Measurements from ENCODE around the gene TIMP4.
A peak's percentile ranks its signal among the peaks of the same experiment; 100 is the strongest.

TIMP4 gene

DNA sequence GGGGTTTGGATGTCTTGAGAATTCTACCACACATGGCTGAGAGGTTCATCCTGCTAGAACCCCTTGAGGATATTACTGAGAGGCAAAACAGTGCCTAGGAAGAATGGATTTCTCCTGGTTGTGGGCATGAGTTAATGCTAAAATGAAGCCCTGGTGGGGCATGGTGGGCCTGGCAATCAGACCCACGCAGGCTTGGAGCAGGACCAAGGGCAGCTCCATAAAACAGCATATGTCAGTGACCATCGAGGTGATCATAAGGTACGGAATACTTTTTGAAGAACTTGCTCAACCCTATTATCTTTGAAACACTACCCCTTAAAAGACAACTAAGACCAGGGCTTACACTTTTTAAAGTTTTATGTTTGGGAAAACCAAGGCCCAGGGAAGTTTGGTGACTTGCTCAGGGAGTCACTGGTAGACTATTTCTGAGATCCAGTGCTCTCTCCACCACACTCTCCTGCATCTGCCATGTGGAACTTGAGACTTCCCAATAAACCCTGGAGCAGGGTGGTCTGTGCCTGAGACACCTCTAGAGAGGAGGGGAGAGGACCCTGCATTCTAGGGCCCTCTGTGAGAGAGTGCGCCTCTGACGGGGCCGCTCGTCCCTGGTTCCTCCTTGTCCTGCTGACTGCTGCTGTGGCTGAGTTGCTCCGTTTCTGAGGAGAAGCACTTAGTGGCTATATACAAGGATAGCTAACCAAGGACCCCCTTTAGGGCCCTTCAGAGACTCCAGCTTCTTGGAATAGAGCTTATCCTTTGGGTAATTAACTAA is 28.0 kb upstream of the TIMP4 start:
- TF ChIP-seq, protein P1, sequence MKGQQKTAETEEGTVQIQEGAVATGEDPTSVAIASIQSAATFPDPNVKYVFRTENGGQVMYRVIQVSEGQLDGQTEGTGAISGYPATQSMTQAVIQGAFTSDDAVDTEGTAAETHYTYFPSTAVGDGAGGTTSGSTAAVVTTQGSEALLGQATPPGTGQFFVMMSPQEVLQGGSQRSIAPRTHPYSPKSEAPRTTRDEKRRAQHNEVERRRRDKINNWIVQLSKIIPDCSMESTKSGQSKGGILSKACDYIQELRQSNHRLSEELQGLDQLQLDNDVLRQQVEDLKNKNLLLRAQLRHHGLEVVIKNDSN (IDR thresholded peaks at IDR 0.05), result no peak
- TF ChIP-seq, protein P2, sequence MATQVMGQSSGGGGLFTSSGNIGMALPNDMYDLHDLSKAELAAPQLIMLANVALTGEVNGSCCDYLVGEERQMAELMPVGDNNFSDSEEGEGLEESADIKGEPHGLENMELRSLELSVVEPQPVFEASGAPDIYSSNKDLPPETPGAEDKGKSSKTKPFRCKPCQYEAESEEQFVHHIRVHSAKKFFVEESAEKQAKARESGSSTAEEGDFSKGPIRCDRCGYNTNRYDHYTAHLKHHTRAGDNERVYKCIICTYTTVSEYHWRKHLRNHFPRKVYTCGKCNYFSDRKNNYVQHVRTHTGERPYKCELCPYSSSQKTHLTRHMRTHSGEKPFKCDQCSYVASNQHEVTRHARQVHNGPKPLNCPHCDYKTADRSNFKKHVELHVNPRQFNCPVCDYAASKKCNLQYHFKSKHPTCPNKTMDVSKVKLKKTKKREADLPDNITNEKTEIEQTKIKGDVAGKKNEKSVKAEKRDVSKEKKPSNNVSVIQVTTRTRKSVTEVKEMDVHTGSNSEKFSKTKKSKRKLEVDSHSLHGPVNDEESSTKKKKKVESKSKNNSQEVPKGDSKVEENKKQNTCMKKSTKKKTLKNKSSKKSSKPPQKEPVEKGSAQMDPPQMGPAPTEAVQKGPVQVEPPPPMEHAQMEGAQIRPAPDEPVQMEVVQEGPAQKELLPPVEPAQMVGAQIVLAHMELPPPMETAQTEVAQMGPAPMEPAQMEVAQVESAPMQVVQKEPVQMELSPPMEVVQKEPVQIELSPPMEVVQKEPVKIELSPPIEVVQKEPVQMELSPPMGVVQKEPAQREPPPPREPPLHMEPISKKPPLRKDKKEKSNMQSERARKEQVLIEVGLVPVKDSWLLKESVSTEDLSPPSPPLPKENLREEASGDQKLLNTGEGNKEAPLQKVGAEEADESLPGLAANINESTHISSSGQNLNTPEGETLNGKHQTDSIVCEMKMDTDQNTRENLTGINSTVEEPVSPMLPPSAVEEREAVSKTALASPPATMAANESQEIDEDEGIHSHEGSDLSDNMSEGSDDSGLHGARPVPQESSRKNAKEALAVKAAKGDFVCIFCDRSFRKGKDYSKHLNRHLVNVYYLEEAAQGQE (IDR thresholded peaks at IDR 0.05; ENCODE audit: low read depth), result peak; percentile 42; the same call in 1 of the 2 replicates

DNA sequence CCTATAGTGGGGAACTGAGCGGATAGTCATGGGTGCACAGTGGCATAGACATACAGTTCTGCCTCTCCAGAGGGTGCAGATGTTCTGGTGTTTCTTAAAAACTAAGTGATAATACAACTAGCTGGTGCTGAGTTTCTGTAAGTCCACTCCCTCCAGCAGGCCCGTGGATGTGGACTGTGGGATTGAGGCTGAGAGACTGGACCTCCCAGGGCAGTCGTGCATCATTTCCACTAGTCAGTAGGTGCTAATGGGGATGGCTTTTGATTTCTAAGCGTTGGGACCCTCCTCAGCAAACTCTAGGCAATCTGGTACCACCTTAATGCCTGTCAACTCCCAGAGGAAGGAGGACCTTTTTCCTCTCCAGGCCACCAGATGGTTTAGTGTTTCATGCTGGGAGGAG is 27.3 kb upstream of the TIMP4 start:
- TF ChIP-seq, protein P3, sequence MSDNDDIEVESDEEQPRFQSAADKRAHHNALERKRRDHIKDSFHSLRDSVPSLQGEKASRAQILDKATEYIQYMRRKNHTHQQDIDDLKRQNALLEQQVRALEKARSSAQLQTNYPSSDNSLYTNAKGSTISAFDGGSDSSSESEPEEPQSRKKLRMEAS (IDR thresholded peaks at IDR 0.05), result no peak
- TF ChIP-seq, protein P1 (IDR thresholded peaks at IDR 0.05), result no peak
- TF ChIP-seq EGR1 (IDR thresholded peaks at IDR 0.05) (no peak), ZBTB7A (IDR thresholded peaks at IDR 0.05; ENCODE audit: low read depth) (no peak), TAF1 (IDR thresholded peaks at IDR 0.05; ENCODE audit: low read depth) (no peak), TEAD4 (IDR thresholded peaks at IDR 0.05) (no peak)
- TF ChIP-seq, protein P2 (IDR thresholded peaks at IDR 0.05; ENCODE audit: low read depth), result no peak

DNA sequence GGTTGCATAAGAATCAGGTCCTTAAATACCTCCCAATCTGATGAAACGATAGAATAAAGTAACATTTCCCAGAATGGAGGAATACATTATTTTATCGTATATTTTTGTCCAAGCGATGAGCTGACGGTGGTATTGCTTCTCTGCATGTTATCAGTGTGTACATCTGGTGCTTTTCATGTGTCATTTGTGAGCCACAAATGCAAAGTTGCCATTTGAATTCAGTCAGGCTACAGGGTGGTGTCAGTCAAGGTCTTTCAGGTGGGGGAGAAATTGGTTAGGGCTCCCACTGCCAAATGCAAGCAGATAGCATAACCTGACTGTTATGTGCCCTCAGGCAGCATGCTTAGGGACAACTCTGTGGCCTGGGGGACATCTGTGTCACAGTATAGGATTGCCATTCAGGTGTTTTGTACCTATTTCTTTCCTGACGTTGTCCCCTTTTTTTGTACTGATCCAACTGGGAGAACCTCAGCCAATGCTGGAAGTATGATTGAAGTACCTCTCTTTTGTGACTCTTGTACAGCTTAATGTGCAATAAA is 26.5 kb upstream of the TIMP4 start:
- TF ChIP-seq TCF12 (IDR thresholded peaks at IDR 0.05; ENCODE audit: low read depth), result no peak

DNA sequence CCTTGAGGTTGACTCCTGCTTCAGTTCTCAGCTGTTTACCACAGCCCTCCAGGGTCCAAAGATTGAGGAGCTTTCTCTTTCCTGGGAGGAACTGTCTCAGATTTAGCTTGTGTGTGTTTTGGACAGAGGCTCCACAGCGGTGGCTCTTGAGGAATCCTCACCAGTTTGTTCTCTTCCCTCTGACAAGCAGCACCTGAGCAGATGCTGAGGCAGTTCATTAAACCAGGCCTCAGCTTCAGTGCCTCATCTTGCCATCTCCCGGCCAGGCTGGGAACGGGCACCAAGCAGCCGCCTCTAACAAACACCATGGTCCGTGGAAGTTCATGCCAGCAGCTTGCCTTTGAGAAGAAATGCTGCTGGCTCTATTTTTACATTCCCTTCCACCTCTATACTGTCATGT is 25.8 kb upstream of the TIMP4 start:
- TF ChIP-seq CEBPB (IDR thresholded peaks at IDR 0.05) (no peak), TCF12 (IDR thresholded peaks at IDR 0.05; ENCODE audit: low read depth) (no peak), ZBTB7A (IDR thresholded peaks at IDR 0.05; ENCODE audit: low read depth) (no peak), TEAD4 (IDR thresholded peaks at IDR 0.05) (no peak), EGR1 (IDR thresholded peaks at IDR 0.05) (no peak), YY1 (IDR thresholded peaks at IDR 0.05; ENCODE audit: low read depth) (no peak), TAF1 (IDR thresholded peaks at IDR 0.05; ENCODE audit: low read depth) (no peak), NFIC (IDR thresholded peaks at IDR 0.05) (no peak), FOXM1 (IDR thresholded peaks at IDR 0.05; ENCODE audit: borderline replicate concordance, low read depth) (no peak), EP300 (IDR thresholded peaks at IDR 0.05; ENCODE audit: borderline replicate concordance) (no peak), CREB1 (IDR thresholded peaks at IDR 0.05; ENCODE audit: low read depth) (no peak), RAD21 (IDR thresholded peaks at IDR 0.05; ENCODE audit: low read depth) (no peak)
- TF ChIP-seq, protein P1 (IDR thresholded peaks at IDR 0.05), result no peak
- TF ChIP-seq, protein P3 (IDR thresholded peaks at IDR 0.05), result no peak
- TF ChIP-seq, protein P2 (IDR thresholded peaks at IDR 0.05; ENCODE audit: low read depth), result no peak

All from Ishikawa (cell line).